ENCODE results near the gene ZNF689. TPM values are rescaled to one million over a fixed set of nuclear protein-coding genes. Genes with fewer than 3 reads are reported as not detected.

ZNF689 gene
- polyA plus RNA-seq, 1 donor from 2014 or later = 10.6 TPM

GRCh38 chr16:30650369-30651123 is 40.4 kb upstream of the ZNF689 start, which contains the start of gene PRR14:
PRR14 (plus strand) TSS chr16:30650960; CDS start chr16:30651646, 686 bp downstream.
- TF ChIP-seq POLR2AphosphoS5 (IDR thresholded peaks at IDR 0.05) (peak; percentile 69), REST (IDR thresholded peaks at IDR 0.05; ENCODE audit: borderline replicate concordance) (no peak), TAF1 (IDR thresholded peaks at IDR 0.05; ENCODE audit: low read depth) (peak; percentile 83), EZH2 (IDR thresholded peaks at IDR 0.05; ENCODE audit: borderline replicate concordance, insufficient read depth, low read length, poor library complexity, severe bottlenecking) (no peak), EP300 (conservative IDR thresholded peaks at IDR 0.05; ENCODE audit: poor library complexity, severe bottlenecking) (peak; percentile 55), CTCF (IDR thresholded peaks at IDR 0.05; ENCODE audit: poor library complexity, severe bottlenecking) (peak; percentile 58)
- no peaks in the 10 kb centered on the region for H3F3A ChIP-seq (ENCODE audit: insufficient read depth, low read length, poor library complexity, severe bottlenecking)
- H3K4me3 ChIP-seq (ENCODE audit: low read length) = peak within 1 kb of the TSS; percentile 96
- no peaks in the 10 kb centered on the region for H3K9me2 ChIP-seq (ENCODE audit: insufficient read depth, low read length)
- no peaks in the 10 kb centered on the region for H3K27me3 ChIP-seq (ENCODE audit: insufficient read depth, low read depth, low read length)
- H3K9ac ChIP-seq (ENCODE audit: low read length) = peak within 1 kb of the TSS; percentile 98
- H3K9me3 ChIP-seq (ENCODE audit: low read length) = no peaks in the 10 kb centered on the region
- no peaks in the 10 kb centered on the region for H4K20me1 ChIP-seq (ENCODE audit: insufficient read depth)
- peak within 1 kb of the TSS; percentile 67 for H3K4me2 ChIP-seq (ENCODE audit: low read length)
- no peaks in the 10 kb centered on the region for H3K36me3 ChIP-seq (ENCODE audit: insufficient read depth, low read length)
- peak within 1 kb of the TSS; percentile 89 for H2AFZ ChIP-seq (ENCODE audit: low read depth, low read length)
- peak within 1 kb of the TSS; percentile 97 for H3K27ac ChIP-seq (ENCODE audit: low read length)
- H3K79me2 ChIP-seq (replicated peaks; ENCODE audit: insufficient read depth, low read length) = peaks cover 15% of the 10 kb centered on the region

GRCh38 chr16:30649725-30650368 is 39.7 kb upstream of the ZNF689 start:
- H3K9me2 ChIP-seq (ENCODE audit: insufficient read depth, low read length) = no peaks in the 10 kb centered on the region
- H3K9me3 ChIP-seq (ENCODE audit: low read length) = no peaks in the 10 kb centered on the region
- H2AFZ ChIP-seq (ENCODE audit: low read depth, low read length) = peak overlapping the region; percentile 89
- H3K36me3 ChIP-seq (ENCODE audit: insufficient read depth, low read length) = no peaks in the 10 kb centered on the region
- H3K4me2 ChIP-seq (ENCODE audit: low read length) = no peak overlapping the region
- no peaks in the 10 kb centered on the region for H3K27me3 ChIP-seq (ENCODE audit: insufficient read depth, low read depth, low read length)
- no peak for TF ChIP-seq MXI1 (conservative IDR thresholded peaks at IDR 0.05; ENCODE audit: poor library complexity, severe bottlenecking)
- no peak for TF ChIP-seq SMC3 (conservative IDR thresholded peaks at IDR 0.05; ENCODE audit: poor library complexity)
- TF ChIP-seq RAD21 (conservative IDR thresholded peaks at IDR 0.05) = no peak
- TF ChIP-seq TAF1 (IDR thresholded peaks at IDR 0.05; ENCODE audit: low read depth) = no peak
- TF ChIP-seq POLR2AphosphoS5 (IDR thresholded peaks at IDR 0.05) = no peak
- H3F3A ChIP-seq (ENCODE audit: insufficient read depth, low read length, poor library complexity, severe bottlenecking) = no peaks in the 10 kb centered on the region
- H4K20me1 ChIP-seq (ENCODE audit: insufficient read depth) = no peaks in the 10 kb centered on the region
- peaks cover 15% of the 10 kb centered on the region for H3K79me2 ChIP-seq (replicated peaks; ENCODE audit: insufficient read depth, low read length)
- H3K27ac ChIP-seq (ENCODE audit: low read length) = peak overlapping the region; percentile 97
- peak overlapping the region; percentile 98 for H3K9ac ChIP-seq (ENCODE audit: low read length)
- H3K4me3 ChIP-seq (ENCODE audit: low read length) = peak overlapping the region; percentile 96
